ENCODE data around the gene GAL3ST2.
"Not testable (repeated sequence)": the region's sequence is repeated elsewhere in the genome, so short reads cannot be mapped to it uniquely, and the experiment has no call there.

GAL3ST2 gene

DNA sequence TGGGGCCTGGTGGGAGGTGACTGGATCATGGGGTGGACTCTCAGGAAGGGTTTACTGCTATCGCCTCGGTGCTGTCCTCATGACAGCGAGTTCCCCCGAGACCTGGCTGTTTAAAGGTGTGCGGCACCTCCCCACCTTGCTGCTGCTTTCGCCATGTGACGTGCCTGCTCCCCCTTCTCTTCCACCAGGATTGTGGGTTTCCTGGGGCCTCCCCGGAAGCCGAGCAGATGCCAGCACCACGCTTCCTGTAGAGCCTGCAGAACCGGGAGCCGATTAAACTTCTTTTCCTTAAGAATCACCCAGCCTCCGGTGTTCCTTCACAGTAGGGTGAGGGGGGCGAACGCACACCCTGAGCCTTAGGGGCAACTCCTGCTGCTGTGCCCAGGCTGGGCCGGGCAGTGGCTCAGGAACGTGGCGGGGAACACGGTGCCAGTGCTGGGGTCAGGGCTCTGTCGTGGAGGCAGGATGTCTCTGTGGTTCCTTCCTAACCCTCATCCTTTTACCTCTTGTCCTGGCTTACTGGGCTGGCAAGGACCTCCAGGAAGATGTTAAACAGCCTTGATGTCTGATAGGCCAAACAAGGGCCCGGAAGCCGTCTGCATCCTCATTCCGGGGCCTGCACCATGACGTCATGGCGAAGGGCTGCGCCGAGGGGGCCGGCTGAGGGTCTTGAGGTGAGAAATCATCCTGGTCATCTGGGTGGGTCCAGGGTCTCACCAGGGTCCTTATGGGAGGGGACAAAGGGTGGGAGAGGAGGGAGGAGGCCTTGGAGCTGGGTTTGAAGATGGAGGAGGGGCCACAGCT lies 45.0 kb downstream of the GAL3ST2 start:
- peak; percentile 28 for DNase-seq

DNA sequence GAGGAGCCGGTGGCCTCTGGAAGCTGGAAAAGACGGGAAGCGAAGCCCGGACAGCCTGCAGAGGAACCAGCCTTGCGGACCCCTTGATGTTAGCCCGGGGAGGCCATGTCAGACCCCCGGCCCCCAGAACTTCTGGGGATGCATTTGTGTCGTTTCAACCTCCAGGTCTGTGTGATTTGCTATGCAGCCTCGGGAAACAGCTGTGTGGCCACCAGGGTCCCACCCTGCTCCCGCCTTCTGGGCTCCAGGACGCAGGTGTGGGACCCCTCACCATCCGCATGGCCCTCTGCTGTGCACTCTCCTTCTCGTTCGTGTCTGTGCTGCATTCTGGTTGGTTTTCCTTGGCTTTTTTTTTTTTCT lies 45.6 kb downstream of the GAL3ST2 start:
- DNase-seq: no peak

DNA sequence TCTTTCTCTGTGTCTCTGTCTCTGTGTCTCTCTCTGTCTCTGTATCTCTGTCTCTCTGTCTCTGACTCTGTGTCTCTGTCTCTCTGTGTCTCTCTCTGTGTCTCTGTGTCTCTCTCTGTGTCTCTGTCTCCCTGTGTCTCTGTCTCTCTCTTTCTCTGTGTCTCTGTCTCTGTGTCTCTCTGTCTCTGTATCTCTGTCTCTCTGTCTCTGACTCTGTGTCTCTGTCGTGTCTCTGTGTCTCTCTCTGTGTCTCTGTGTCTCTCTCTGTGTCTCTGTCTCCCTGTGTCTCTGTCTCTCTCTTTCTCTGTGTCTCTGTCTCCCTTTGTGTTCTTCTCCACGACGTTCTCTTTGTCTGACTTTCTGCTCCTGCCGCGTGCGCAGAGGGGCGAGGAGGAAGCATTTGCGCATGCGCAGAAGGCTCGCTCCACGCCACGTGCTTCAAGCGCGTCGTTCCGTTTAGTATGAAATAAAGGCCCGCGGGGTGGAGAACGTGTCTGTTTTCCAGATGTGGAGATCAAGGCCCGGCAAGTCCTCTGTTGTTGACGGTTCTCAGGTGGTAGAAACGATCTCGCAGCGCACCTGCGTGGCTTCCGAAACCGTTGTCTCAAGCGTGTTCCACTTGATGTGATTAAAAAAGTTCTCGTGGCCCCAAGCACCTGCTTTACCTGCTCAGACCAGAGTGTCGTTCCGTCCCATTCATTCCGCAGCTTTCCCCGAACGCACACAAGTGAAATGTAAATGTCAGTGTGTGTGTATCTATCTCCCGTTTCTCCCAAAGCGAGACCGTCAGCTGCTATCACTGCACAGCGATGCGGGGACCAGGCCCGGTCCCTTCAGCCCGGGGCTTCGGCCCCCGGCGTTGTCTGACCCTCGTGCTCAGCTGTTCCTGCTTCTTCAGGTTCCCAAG lies 47.2 kb downstream of the GAL3ST2 start:
- DNase-seq: not testable (repeated sequence)

DNA sequence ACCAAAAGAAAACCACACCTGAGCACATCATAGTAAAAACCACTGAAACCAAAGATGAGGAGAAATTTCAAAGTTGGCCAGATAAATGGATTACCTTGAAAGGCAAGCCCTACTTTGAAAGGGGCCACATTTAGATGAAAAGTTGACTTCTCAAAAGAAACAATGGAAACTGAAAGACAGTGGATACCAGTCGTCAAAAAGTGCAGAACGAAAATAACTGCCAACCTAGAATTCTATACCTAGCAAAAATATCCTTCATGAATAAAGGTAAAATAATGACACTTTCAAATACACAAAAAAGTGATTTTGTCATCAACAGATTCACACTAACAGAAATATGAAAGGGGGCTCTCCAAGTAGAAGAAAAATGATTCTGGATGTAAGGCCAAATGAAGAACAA lies 50.8 kb downstream of the GAL3ST2 start:
- DNase-seq: no peak

DNA sequence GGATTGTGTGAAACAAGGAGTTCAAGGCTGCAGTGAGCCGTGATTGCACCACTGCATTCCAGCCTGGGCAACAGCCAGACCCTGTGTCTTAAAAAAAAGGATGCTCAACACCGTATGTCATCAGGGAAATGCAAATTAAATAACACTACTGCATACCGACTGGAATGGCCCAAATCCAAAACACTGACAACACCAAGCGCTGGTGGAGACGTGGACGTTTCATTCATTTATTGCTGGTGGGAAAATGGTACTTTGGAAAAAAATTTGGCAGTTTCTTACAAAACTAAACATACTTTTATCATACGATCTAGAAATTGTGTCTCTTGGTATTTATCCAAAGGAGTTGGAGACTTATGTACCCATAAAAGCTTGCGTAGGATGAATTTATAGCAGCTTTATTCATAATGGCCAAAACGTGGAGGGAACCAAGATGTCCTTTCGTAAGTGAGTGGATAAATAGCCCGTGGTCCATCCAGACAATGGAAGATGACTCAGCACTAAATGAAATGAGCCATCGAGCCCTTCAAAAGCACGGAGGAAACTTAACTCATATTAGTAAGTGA lies 56.6 kb downstream of the GAL3ST2 start:
- DNase-seq: no peak

DNA sequence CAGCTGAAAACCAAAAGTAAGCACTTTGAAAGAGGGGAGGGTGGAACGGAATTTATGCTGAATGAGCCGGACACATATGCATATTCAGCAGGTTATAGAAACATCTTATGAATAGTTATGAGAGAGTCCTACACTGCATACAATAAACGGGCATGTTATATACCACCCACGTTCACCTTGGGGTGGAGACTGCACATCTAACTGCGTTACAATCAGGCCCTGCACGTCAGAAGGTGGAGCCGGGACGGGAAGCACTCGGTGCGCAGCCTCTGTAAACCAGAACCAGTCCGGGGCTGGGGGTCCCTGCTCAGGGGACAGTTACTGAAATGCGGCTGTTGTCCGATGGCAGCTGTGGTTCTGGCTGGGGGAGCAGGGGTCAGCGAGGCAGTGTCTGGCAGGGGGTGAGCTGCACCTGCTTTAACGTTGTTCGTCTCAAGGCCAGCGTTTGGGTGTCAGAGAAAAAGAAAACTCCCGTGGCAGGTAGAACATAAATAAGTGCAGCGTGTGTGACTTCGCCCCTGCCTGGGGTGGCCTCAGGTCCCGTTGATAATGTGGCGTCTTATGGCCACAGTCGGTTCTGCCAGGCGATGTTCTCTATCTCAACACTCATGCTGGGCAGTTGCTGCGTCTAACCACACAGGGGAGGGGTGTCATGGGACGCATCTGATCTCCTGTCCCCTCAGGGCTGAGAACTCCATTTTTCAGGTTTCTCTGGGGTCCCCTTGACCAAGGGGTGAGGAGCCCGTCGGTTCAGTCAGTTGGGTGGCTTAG lies 57.3 kb downstream of the GAL3ST2 start:
- DNase-seq: not testable (repeated sequence)

DNA sequence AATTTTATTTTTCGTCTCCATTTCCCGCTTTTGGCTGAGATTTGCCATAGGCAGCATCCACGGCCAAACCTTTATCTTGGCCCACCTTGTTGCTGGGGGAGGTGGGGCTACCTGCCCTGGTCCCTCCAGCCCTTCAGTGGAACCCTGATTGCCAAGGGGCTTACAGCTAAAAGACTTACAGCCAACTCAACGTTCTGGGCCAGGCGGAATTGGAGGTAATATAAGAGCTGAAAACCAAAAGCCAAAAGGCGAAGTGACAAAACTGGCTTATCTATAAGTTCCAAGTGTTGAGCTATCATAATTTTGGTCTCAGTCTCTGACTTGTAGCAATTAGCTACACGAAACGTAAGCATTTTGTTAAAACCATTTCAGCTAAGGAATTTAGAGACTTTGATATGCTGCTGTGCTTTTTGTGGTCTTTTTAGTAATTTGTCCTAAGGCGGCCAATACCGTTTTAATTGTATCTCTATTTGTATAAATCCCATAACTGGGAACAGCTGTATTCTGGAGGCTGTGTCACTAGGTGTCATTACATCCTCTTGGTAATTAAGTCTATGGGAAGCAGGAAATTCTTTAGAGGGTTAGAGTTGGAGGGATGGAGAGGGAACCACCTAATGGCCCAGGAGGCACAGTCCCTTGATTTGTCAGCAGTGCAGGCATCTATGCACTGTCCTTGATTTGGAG lies 58.0 kb downstream of the GAL3ST2 start:
- no peak for DNase-seq

DNA sequence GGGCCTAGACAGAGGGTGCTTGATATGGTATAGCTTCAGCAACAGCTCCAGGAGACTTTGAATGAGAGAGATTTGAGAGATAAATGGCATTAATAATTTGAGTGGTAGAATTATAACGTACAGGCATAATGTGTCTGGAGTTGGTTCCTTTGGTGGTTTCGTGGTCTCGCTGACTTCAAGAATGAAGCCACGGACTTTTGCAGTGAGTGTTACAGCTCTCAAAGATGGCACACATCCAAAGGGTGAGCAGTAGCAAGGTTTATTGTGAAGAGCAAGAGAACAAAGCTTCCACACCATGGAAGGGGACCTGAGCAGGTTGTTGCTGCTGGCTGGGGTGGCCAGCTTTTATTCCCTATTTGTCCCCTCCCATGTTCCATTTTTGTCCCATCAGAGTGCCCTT lies 59.0 kb downstream of the GAL3ST2 start:
- DNase-seq: no peak

DNA sequence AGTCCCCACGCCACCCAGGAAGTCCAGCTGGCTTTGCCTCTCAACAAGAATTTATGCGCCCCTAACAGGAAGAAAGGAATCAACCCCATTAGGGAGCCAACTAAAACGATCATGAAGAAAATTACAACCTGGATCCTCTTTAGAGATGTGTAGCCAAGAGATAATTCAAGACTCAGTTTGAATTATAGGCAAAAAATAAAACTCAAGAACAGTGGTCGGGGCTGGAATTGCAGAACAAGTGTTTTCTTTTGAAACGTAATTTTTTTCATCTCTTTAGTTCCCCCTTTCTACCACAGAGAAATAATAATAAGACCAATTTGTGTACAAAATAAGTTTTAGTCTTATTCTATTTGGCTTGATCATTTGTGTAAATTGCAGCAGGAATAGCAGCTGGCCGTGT lies 59.7 kb downstream of the GAL3ST2 start:
- no peak for DNase-seq

DNA sequence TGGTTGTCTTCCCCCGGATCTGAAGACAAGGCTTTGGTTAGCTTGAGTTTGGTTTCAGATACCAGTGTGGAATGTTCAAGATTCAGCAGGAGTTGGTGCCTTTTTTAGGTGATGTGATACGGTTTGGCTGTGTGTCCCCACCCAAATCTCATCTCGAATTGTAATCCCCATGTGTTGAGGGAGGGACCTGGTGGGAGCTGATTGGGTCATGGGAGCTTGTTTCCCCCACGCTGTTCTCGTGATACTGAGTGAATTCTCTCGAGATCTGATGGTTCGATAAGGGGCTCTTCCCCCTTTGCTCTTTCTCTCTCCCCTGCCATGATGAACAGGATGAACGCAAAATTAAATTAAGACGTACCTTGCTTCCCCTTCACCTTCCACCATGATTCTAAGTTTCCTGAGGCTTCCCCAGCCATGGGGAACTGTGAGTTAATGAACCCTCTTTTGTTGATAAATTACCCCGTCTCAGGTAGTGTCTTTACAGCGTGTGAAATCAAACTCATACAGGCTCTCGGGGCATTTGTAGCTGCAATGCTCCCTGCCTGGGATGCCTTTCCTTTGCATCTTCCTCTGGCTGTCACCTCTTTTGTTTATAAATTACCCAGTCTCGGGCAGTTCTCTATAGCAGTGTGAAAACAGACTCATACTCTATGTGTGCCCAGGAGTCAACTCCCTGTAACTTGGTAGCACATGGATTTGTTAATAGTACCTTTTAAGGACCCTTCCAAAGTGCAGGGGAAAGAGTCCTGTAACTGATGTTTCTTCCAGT lies 60.8 kb downstream of the GAL3ST2 start:
- no peak for DNase-seq

DNA sequence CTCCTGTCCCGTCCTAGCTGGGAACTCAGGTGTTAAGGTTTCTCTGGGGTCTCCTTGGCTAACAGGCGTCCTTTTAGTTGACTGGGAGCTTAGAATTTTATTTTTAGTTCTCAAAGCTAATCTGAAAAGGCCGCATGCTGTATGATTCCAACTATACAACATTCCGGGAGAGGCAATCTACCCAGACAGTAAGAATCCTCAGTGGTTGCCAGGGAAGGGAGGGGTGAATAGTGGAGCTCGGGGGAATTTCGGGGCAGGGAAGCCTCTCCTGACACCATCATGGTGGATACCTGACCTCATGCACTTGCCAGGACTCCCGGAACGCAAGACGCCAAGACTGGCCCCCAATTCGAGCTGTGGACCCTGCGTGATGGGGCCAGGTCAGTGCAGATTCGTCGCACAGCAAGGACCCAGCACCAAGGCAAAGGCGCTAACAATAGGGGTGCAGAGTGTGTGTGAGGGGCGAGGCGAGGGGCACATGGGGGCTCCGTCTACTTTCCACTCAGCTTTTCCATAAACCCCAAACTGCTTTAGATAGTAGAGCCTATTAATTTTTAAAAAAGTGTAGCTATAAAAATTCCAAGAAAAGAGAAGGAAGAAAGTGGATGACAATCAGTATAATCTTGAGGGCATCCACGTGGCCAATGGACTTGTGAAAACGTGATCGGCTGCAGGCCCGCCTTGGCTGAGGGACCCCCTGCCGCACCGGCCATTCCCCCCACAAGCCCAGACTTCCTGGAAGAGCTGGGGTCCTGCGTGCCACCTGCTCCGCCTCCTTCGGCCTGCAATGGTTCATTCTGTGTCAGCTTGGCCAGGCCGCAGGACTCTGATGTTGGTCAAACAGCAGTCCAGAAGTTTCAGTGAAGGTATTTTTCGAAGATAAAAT lies 64.8 kb downstream of the GAL3ST2 start:
- DNase-seq: no peak

DNA sequence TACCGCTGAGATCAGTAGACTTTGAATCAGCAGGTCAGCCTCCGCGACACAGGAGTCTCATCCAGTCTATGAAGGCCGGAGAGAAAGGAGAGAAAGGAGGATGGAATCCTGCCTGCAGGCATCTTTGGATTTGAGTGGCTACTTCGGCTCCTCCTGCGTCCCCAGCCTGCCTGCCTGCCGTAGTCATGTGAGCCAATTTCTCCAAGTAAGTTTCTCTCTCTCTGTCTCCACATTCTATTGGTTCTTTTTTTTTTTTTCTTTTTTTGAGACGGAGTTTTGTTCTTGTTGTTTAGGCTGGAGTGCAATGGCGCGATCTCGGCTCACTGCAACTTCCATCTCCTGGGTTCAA lies 65.4 kb downstream of the GAL3ST2 start:
- no peak for DNase-seq

DNA sequence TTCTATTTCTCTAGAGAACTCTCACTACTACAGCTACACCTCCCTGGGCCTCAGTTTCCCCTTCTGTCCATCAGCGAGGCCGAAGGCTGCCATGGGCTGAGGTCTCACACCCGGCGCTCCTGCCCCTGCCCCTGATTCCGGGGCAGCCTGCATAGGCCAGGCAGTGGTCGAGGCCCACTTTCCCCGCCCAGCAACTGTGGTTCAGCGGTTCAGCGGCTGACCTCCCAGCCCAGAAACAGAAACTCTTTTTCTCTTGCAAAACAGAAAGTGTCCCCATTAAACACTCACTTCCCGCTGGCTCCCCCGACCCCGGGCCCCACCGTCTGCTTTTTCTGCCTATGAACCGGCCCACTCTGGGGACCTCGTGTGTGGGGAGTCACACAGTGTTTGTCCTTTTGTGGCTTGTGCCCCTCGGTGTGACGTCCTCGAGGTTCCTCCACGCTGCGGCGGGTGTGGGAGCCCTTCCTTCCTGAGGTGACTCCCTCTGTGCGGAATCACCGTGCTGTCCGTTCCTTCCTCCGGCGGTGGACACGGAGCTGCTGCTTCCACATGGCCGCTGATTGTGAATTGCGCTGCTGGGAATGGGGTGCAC lies 66.1 kb downstream of the GAL3ST2 start:
- DNase-seq: peak; percentile 51

DNA sequence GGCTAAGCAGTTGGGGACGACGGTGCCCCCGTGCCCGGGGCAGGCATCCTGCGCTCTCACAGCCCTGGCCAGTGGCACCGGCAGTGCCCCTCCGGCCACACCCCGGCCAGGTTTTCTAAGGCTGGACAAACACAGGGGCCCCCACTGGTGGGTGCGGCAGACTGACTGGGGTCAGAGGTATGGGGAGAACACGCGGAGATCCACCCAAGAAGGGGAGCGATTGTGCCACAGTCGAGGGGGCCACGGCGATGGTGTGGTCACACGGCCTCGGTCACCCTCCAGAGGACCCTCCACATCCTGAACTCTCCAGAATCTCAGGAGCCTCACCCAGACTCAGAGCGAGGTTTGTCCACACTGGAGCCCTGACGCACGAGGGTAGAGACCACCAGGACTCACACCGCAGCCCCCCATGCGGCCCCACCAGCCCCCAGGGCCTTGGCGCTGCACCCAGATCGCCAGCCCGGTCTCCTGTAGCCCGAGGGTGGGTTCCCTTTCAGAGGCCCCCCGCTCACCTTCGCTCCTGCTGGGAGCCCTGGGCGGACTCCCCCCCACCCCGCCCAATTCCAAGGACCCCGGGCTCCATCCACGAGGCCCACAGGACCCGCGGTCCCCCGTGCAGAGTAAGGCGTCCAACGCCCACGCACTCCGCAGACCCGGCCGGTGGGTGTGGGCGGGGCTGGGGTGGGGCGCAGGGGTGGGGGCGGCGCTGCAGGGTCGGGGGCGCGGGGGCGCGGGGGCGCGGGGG lies 66.9 kb downstream of the GAL3ST2 start:
- DNase-seq: no peak

DNA sequence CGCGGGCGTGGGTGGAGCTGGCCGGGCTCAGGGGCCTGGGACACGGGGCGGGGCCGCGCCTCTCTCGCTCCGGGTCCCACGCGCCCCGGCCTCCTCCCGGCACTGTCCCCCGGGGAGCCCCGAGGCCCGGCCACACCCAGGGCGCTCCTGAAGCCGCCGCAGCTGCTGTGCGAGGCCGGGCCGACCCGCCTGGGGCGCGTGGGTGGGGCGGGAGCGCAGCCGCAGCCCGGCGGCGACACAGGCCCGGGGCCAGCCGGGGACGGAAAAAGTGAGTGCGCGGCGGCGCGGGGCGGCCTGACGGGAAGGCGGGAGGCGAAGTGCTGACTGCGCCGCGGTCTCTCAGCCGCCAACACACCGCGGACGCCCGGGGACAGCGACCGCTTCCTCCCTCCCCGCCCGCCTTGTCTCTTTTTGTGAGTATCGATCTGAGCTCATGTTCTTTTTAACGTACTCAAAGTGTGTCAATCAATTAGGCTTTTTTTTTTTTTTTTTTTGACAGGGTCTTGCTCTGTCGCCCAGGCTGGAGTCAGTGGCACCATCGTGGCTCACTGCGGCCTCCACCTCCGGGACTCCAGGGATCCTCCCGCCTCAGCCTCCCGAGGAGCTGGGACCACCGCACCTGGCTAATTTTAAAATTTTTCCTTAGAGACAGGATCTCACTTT lies 67.6 kb downstream of the GAL3ST2 start:
- peak; percentile 83 for DNase-seq

DNA sequence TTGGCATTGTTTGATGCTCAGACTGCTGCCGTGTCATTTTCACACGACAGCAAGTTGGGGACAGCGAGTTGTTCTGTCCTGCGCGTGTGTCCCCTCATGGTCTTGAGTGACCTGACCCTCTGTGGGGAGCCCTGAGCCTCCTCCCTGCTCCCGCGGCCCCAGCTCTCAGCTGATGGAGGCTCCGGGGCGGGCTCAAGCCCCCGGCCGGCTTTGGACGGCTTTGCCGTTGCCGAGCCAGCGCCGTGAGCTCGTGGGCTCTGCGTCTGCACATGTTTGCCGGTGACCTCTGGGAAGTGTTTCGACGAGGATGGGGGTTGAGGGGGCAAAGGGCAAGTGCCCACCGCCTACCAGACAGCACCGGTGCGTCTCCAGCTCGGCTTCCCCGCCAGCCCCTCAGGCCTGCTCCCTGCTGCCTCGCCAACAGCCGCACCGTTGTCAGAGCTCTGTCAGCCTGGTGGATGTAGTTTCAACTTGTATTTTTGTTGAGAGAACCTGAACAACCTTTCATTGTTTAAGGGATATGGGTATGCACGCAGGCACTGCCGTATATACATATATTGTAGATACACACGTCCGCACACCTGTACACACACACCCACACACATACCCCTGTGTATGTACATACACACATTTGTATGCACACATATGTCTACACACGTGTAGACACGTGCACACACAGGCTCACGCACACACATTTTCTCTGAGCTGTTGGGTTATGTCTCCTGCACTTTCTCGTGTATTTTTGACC lies 68.4 kb downstream of the GAL3ST2 start:
- peak; percentile 31 for DNase-seq

DNA sequence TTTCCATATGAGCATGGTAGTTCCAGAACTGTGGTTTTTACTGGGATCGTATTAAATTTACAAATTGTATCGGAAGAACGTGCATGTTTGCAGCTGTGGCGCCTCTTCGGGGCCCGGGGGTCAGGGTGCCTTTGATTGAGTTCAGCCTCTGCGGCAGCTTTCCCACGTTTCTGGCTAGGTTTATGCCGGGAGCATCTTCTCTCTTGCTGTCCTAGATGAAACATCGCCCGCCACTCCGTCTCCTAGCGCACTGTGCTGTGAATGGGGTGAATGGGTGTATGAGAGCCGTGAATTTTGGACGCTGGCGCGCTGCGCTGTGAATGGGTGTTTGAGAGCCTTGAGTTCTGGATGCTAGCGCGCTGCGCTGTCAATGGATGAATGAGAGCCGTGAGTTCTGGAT lies 69.8 kb downstream of the GAL3ST2 start:
- no peak for DNase-seq

Measured in activated CD4-positive, CD25-positive, alpha-beta regulatory T cell treated with anti-CD3 and anti-CD28 coated beads, Interleukin-2, amount 50 U/mL, for 72 hours (primary cell).